T follicular helper cell (primary cell): ENCODE results near the gene FCMR.

Source experiments
- DNase-seq: peaks from one replicate; pipeline ENCODE4 v3.0.0-alpha.2; 2020; ENCODE audit warnings: low read depth

Gene FCMR

GRCh38 chr1:206951318-206952100, 29.8 kb upstream of the FCMR start:
- DNase-seq, result no peak

DNA sequence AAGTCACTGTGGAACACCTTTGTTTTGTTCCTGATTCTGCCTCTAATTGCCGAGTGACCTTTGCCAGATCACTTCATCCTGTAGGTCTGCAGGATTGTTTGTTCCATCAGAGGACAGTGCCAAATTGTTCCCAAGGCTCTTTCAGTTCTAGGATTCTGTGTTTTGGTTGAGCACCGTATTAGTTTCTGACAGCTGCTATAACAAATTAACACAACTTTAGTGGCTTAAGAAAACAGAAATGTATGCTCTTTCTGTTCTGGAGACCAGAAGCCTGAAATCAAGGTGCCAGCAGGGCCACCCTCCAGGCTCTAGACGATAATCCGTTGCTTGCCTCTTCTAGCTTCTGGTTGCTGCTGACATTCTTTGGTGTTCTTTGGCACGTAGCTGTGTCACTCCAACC, 27.9 kb upstream of the FCMR start:
- DNase-seq, result no peak

GRCh38 chr1:206949208-206949607, 27.5 kb upstream of the FCMR start:
- no peak for DNase-seq

DNA sequence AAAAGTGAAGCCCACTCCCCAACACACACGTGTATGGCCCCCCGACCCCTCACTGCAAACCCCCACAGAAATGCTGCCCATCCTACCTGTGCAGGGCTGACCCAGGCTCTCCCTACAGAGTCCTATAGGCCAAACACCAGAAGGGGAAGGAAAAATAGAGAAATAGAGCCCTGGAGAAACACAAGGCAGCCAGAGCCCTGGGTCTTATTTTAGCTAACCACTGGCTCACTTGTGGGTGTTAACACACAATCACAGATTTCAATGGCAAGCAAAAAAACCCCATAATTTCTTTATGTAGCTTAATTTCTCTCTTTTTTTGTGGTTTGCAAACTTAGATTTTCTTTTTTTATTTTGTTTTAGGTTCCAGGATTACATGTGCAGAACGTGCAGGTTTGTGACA, 25.5 kb upstream of the FCMR start:
- no peak for DNase-seq

- no peak for DNase-seq
These were observed 24.5 kb upstream of the FCMR start, which contains the start of gene PIGR for GRCh38 chr1:206946261-206946660. TSS of gene PIGR (minus strand) at chr1:206946466. CDS start at chr1:206940531, 5,935 bp downstream.

GRCh38 chr1:206945779-206946178, 24.0 kb upstream of the FCMR start:
- no peak for DNase-seq

DNA sequence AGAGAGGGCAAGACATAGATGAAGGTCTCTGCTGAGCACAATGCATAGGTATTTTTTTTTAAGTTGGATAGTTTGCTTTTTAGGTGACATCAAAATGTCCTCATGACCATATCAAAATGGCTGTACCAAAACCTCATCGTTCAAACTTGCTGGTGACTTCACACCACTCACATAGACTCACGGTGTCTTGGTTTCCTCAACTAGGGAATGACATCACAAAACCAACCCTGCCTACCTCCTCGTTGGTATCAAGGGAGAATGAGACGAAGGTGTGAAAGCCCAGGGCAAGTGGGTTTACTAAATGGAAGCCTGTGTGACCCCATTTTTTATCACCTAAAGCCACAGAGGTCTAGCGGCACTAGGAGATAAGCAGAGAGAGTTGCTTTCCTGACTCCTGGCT, 23.0 kb upstream of the FCMR start:
- DNase-seq, result no peak

DNA sequence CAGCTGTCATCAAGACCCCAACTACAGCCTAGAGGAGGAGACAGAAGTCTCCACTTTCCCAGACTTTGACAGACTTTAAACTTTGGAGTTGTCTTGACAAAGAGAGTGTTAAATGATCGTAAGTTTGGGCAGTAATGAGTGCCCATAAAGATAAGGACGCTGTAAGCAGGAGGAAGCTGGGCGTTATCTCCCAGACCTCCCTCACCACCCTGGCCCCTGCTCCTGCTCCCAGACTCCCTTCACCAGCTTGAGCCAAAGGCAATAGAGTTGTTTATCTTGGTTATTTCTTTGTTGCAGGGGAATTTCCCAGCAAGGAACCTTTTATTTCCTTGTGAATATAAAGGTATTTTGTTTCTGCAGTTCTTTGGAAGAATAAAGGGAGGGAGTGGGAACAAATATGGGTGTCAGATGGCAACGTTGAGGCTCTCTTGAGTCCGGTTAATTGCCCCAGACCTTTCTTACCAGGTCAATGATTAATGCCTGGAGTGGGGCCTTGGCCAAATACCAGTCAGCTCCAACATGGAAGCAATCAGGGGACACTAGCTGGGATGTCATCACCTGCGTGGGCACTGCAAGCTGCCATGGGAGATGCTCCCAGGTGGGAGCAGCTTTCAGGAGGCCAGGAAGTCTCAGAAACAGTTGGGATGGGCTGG, 20.2 kb upstream of the FCMR start:
- DNase-seq, result no peak

DNA sequence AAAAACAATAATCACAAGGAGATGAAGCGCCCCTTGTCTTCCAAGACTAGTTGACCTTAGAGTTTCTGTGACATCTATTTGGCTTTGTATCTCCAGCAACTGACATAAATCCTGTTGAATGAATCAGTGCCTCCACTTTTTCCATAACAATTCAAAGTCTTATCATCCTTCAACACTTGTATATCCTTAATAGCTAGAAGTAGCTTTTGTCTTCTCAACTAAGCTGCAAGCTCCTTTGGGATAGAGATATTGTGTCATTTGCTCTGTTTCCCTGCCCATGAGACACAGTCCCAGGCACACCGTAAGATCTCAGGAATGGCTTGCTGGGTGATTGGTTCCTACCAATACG, 18.8 kb upstream of the FCMR start:
- no peak for DNase-seq

GRCh38 chr1:206939841-206940587, 18.3 kb upstream of the FCMR start:
- no peak for DNase-seq

DNA sequence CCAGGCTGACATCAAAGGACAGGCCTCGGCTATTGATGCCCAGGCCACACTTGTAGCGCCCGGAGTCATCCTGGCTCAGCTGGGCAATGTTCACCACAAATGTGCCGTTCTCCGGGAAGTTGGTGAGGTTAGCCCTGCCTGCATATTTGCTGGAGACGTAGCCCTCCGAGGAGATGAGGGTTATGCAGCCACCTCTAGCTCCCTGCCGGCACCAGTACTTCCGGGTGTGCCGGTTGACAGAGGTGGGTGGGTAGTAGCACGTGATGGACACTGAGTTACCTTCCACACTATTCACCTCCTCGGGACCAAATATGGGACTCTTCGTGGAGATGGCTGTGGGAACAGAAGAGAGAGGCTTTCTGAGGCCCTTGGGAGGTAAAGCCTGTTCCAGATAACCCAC, 17.4 kb upstream of the FCMR start:
- no peak for DNase-seq

DNA sequence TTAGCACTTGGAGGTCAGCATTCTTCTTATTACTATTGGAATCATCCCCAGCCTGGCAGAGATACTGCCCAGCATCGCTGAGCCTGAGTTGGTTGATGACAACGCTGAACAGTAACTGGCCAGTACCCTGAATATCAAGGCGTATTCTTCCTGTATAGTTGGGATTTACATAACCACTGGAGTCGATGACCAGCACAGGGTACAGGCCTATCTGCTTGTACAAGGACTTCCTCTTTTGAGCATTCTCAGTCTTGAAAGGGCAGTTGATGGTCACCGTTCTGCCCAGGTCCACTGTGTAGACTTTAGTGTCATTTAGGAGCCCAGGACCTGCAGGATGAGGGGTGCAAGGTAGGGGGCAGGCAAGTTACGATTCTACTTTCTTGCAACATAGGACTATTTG, 15.7 kb upstream of the FCMR start:
- DNase-seq, result no peak

- no peak for DNase-seq
These were observed 13.8 kb upstream of the FCMR start for GRCh38 chr1:206935491-206936067.

DNA sequence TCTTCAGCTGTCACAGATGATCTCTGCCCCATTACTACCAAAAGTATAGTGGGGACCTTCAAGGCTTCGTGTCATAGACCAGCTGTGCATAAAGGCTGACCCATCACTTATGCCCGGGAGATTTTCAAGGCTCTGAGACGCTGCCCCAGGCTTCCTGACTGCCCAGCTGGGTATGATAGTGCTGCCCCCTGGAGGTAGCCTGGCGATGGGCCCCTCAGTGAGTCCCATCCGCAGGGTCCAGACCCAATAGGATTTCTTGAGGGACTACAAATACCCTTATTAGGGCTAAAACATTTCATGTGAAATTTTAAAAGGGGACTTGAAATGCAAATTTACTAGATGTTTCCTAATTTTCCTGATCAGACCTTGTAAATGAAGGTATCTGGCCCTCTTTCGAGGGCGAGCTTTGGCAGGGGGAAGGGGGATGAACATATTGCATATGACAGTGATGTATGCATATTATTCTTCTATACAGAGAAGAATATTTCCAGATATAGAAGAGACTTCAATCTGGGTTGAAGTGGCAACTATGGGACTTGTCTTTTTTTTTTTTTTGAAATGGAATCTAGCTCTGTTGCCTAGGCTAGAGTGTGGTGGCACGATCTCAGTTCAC, 11.7 kb upstream of the FCMR start:
- DNase-seq, result peak; percentile 61

DNA sequence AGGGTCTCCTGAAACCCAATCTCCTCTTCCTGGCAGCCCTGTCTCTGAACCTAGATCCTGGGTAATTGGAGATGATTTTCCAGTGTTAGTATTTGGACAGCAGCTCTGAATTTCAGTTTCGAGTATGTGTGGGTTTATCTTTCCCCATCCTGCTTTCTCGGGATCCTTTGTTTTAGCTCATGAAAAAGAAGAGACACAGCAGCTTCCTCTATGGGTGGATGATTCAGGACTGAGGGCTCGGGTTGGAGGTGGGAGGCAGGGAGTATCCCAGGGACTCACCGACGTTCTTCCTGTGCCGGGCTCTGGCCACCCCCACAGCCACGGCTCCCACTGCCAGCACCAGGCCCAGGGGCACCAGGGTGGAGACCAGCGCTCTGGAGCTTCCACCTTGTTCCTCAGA, 10.4 kb upstream of the FCMR start:
- DNase-seq, result no peak

GRCh38 chr1:206931709-206932108, 10.0 kb upstream of the FCMR start:
- DNase-seq, result no peak

DNA sequence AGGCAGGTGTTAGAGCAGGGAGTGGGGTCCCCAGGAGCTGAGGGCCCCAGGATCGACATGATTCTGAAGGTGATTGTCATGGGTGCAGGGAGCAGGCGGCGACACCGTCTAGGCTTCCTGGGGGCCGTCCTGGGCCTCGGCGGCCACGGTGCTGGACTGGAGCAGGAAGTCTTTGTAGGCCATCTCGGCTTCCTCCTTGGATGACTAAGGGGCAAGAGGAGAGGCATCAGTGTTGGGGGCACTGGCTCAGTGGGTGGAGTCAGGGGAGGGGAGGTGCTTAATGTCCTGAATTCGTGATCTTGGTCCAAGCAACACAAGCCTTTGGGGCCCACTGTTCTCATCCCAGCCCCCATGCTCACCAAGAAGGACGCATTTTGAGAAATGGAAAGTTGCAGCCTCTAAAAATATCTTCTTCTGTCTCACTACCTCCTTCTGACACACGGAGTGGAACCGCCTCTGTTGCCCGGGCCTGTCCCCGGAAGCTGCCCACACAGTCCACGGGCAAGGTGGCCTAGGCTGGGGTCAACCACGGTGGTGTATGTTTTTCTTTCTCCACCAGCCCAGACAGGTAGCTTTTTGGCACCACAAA, 8.6 kb upstream of the FCMR start:
- no peak for DNase-seq

DNA sequence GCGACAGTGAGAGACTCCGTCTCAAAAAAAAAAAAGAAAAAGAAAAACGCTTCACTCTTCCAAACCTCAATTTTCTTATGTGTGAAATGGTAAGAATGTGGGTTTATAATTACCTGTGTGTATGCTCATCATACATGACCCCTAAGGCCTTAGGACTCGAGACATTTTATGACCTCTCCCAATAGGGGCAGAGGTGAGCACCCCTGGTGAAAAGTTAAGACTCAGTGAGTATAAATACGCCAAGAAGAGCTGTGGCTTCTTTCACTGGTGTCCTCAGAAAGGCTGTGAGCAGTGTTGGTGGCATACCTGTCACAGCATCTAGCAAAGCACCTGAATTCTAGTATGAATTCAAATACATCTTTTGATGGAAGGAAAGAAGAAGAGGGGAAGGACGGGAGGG, 7.8 kb upstream of the FCMR start:
- DNase-seq, result no peak

GRCh38 chr1:206926286-206926685, 4.5 kb upstream of the FCMR start:
- no peak for DNase-seq

GRCh38 chr1:206925106-206925736, 3.5 kb upstream of the FCMR start:
- DNase-seq, result peak; percentile 28

DNA sequence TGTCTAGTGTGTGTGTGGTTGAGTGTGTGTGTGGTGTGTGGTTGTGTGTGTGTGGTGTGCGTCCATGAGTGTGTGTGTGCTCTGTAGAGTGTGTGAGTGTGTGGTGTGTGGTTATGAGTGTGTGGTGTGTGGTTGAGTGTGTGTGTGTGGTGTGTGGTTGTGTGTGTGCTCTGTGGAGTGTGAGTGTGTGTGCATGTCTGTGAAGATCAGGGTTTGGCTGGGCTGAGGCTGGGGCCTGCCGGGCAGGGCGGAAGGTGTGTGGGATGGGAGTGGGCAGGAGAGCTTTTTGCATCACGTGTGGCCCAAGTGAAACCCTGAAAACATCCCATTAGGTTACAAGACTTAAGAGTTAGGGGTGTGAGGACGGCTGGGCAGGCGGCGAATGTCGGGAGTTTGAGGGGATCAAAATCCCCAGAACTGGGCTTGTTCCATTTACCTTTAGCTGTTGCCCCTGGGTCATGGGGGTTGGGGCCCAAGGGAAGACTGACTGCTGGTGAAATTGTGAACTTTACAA, 2.9 kb upstream of the FCMR start:
- DNase-seq, result no peak
